Endothelial cell of umbilical vein (primary cell): ENCODE measurements around the gene CACNA1A. TPM values are rescaled to one million over a fixed set of nuclear protein-coding genes. Genes with fewer than 3 reads are reported as not detected.

Experiments used
- BruUV-seq: library from RNA; stranded (reverse); fragments of 400-500 nt; replicated peaks from 2 replicates; lab custom pipeline; 2021; lab: Mats Ljungman, UMichigan
- CTCF ChIA-PET: fragments of 300-600, 350-600 bp; sonication (Branson Sonifier 250); formaldehyde crosslinking; loops from one replicate; lab custom pipeline; 2021; ENCODE audit warnings: antibody characterized with exemption, inconsistent platforms; lab: Charles Lee
- POLR2A ChIA-PET: fragments of 300-600, 350-600 bp; sonication (Branson Sonifier 250); formaldehyde crosslinking; loops from one replicate; lab custom pipeline; 2021; ENCODE audit warnings: antibody characterized with exemption, inconsistent platforms; lab: Charles Lee
- DNase-seq: peaks from one replicate; pipeline ENCODE4 v3.0.0-alpha.2; 2011; ENCODE audit warnings: low read depth, low spot score
- FAIRE-seq: peaks from 2 replicates; lab custom pipeline; 2011; peaks lifted over from hg19 to GRCh38; lab: Jason Lieb, UNC
- H2AFZ ChIP-seq: 2 replicates; pipeline ENCODE4 v1.6.0; 2012; ENCODE audit warnings: low read depth, low read length, control low read depth, inconsistent platforms
- H3K27ac ChIP-seq: 2 replicates; pipeline ENCODE4 v1.5.1; 2011; ENCODE audit warnings: low read depth, mild to moderate bottlenecking, control low read depth, low read length, moderate library complexity; ENCODE audit not compliant: insufficient read depth
- H3K27me3 ChIP-seq, 2 experiments: 2 replicates each; pipeline versions ENCODE4 v1.6.0 to v1.6.1; 2011; ENCODE audit warnings: low read length in 2 of 2, mixed read lengths in 1 of 2; ENCODE audit not compliant: control insufficient read depth in 2 of 2, insufficient read depth in 2 of 2
- H3K36me3 ChIP-seq, 2 experiments: 2 replicates in 1 of 2; 3 replicates in 1 of 2; pipeline ENCODE4 v1.5.1; 2011; ENCODE audit warnings: low read length in 2 of 2, mild to moderate bottlenecking in 1 of 2, moderate library complexity in 1 of 2; ENCODE audit not compliant: control insufficient read depth in 2 of 2, insufficient read depth in 2 of 2; ENCODE audit errors: extremely low read depth in 1 of 2
- H3K4me1 ChIP-seq: 3 replicates; pipeline ENCODE4 v1.5.1; 2011; ENCODE audit warnings: mild to moderate bottlenecking, low read length; ENCODE audit not compliant: control insufficient read depth, insufficient read depth; ENCODE audit errors: extremely low read depth
- H3K4me2 ChIP-seq: 2 replicates; pipeline ENCODE4 v1.6.1; 2011; ENCODE audit warnings: low read length, control low read depth, mixed read lengths; ENCODE audit not compliant: insufficient read depth
- H3K4me3 ChIP-seq, 3 experiments: fragments of 200-600 bp in 1 of 3; sonication (generic), shearing (Covaris generic) in 1 of 3; replicated peaks in 1 of 3; 2 replicates each; pipeline ENCODE4 v1.5.1; 2011 to 2016; ENCODE audit warnings: control low read depth in 3 of 3, low read length in 3 of 3, mild to moderate bottlenecking in 2 of 3, inconsistent platforms in 1 of 3, low read depth in 1 of 3, moderate library complexity in 1 of 3; ENCODE audit not compliant: insufficient read depth in 1 of 3
- H3K79me2 ChIP-seq: 2 replicates; pipeline ENCODE4 v1.6.0; 2012; ENCODE audit warnings: low read length, inconsistent platforms; ENCODE audit not compliant: control insufficient read depth, insufficient read depth
- H3K9ac ChIP-seq: replicated peaks from 2 replicates; pipeline ENCODE3; 2011; ENCODE audit warnings: low read length, control low read depth; ENCODE audit not compliant: insufficient read depth; ENCODE audit errors: extremely low read depth
- H3K9me1 ChIP-seq: replicated peaks from 3 replicates; pipeline ENCODE4 v1.6.0; 2011; ENCODE audit warnings: mild to moderate bottlenecking, low read length; ENCODE audit not compliant: control insufficient read depth, insufficient read depth; ENCODE audit errors: extremely low read depth
- H3K9me3 ChIP-seq: replicated peaks from 2 replicates; pipeline ENCODE4 v1.5.1; 2012; ENCODE audit warnings: low read length, inconsistent platforms; ENCODE audit not compliant: control insufficient read depth, insufficient read depth
- H4K20me1 ChIP-seq: replicated peaks from 2 replicates; pipeline ENCODE3; 2011; ENCODE audit warnings: mild to moderate bottlenecking, low read length; ENCODE audit not compliant: control insufficient read depth, insufficient read depth; ENCODE audit errors: extremely low read depth
- CTCF ChIP-seq, 2 donors: IDR thresholded peaks; 1 replicate in 1 of 2; 2 replicates in 1 of 2; pipeline ENCODE4 v1.5.1; 2011; ENCODE audit warnings: low read length in 2 of 2, mild to moderate bottlenecking in 2 of 2, moderate library complexity in 2 of 2, control low read depth in 1 of 2, inconsistent platforms in 1 of 2, low read depth in 1 of 2; ENCODE audit not compliant: insufficient read depth in 1 of 2; ENCODE audit errors: extremely low read depth in 1 of 2
- EZH2 ChIP-seq: IDR thresholded peaks from 2 replicates; pipeline ENCODE4 v1.6.1; 2012; ENCODE audit warnings: borderline replicate concordance, low read depth, mild to moderate bottlenecking, moderate library complexity, low read length, inconsistent platforms; ENCODE audit not compliant: severe bottlenecking
- FOS ChIP-seq: IDR thresholded peaks from 2 replicates; pipeline ENCODE4 v1.6.1; 2011; ENCODE audit warnings: mild to moderate bottlenecking, low read length, moderate library complexity, borderline replicate concordance; ENCODE audit not compliant: insufficient read depth
- GATA2 ChIP-seq: IDR thresholded peaks from 2 replicates; pipeline ENCODE4 v1.7.0; 2011; ENCODE audit warnings: low read depth, mild to moderate bottlenecking, moderate library complexity, mixed read lengths, low read length; ENCODE audit not compliant: insufficient read length, insufficient read depth
- JUN ChIP-seq: IDR thresholded peaks from 2 replicates; pipeline ENCODE4 v1.6.1; 2011; ENCODE audit warnings: borderline replicate concordance, low read depth; ENCODE audit not compliant: insufficient read length, insufficient read depth
- MAX ChIP-seq: IDR thresholded peaks from 2 replicates; pipeline ENCODE4 v1.6.1; 2011; ENCODE audit not compliant: insufficient read depth, insufficient read length
- MYC ChIP-seq: IDR thresholded peaks from one replicate; pipeline ENCODE4 v1.6.1; 2011; ENCODE audit warnings: mild to moderate bottlenecking, low read depth, low read length
- POLR2A ChIP-seq: IDR thresholded peaks from 2 replicates; pipeline ENCODE4 v1.6.1; 2012; ENCODE audit warnings: low read depth, mild to moderate bottlenecking, control low read depth, low read length
- POLR2AphosphoS5 ChIP-seq: IDR thresholded peaks from 2 replicates; pipeline ENCODE4 v1.6.1; 2012; ENCODE audit warnings: low read depth, mild to moderate bottlenecking, control low read depth, low read length, moderate library complexity; ENCODE audit not compliant: insufficient read depth
- dilution Hi-C: fragments of 300-500 bp; cut with MboI; formaldehyde crosslinking; loops from one replicate; pipeline ENCODE4 v1.15.0; 2019; ENCODE audit warnings: low sequenced_read_pairs; ENCODE audit not compliant: extremely low pct_ligation_motif_present
- intact Hi-C: fragments of 100-400 bp; cut with micrococcal nuclease; formaldehyde crosslinking; loops from one replicate; pipeline ENCODE4 v1.10.0; 2022
- polyA plus RNA-seq, 4 experiments: library from polyadenylated mRNA; depleted of rRNA in 3 of 4; stranded (reverse) in 3 of 4; unstranded in 1 of 4; fragments of >200 nt; gene quantifications; 2 replicates each; pipeline versions ENCODE4 v1.2.1 to v1.2.3, GENCODE V29; 2011 to 2012; ENCODE audit warnings: missing spikeins in 1 of 4
- total RNA-seq: library from RNA; stranded (reverse); gene quantifications from 2 replicates; pipeline ENCODE4 v1.2.3, GENCODE V29; 2021

Gene CACNA1A
- total and polyA plus RNA-seq, 2 donors (not counting 3 experiments of a cell fraction or from before 2014, with no cell fraction given) = 0.17 to 0.38 TPM

DNA sequence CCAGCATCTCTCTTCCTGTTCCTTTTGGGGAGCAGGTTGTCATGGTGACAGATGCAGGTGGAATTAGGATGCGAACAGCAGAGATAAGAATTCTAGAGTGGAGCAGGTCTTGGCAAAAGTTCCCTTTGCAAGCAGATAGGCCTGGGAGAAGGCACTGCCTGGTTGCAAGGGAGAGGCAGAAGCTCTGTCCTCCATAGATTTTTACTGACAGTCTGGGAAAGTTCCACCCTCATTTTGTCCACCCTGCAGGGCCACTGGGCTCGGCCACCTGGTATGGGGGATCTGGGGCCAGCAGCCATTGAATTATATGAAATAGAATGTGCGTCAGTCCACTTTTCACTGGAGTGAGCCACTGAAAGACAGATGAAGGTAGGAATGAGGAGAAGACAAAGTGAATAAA, 214.4 kb downstream of the CACNA1A start:
- dilution Hi-C loops = no loop called here
- no peaks in the 10 kb centered on the region for H3K27me3 ChIP-seq
- H3K4me2 ChIP-seq = no peak overlapping the region
- no peak overlapping the region for H2AFZ ChIP-seq
- no peak overlapping the region for H3K9ac ChIP-seq
- DNase-seq = no peak
- intact Hi-C loops = no loop called here
- H3K9me3 ChIP-seq = no peaks in the 10 kb centered on the region
- H4K20me1 ChIP-seq = no peaks in the 10 kb centered on the region
- H3K27ac ChIP-seq = no peak overlapping the region
- H3K79me2 ChIP-seq = no peaks in the 10 kb centered on the region
- no peaks in the 10 kb centered on the region for H3K36me3 ChIP-seq
- FAIRE-seq = no peak
- H3K9me1 ChIP-seq = no peaks in the 10 kb centered on the region
- no peaks in the 10 kb centered on the region for H3K4me1 ChIP-seq
- CTCF ChIA-PET = interaction anchor here (0.6 to 1.1 kb wide), 4 partner anchors 14 to 137 kb away, joined by 3 to 4 read pairs (median 3); no protein-coding TSS in a partner anchor
- H3K4me3 ChIP-seq = no peak overlapping the region
- no TSS peak for BruUV-seq
- POLR2A ChIA-PET = interaction anchor here (0.6 kb wide), 1 partner anchor 277 kb away, joined by 3 read pairs; no protein-coding TSS in a partner anchor
- TF ChIP-seq JUN = no peak
- no peak for TF ChIP-seq FOS
- TF ChIP-seq MYC = no peak
- TF ChIP-seq POLR2AphosphoS5 = no peak
- no peak for TF ChIP-seq GATA2
- no peak for TF ChIP-seq MAX
- TF ChIP-seq POLR2A = no peak
- TF ChIP-seq EZH2 = no peak
- TF ChIP-seq CTCF (IDR thresholded peaks at IDR 0.05; ENCODE audit: extremely low read depth in 1 of 2, insufficient read depth in 1 of 2, low read depth in 1 of 2, low read length in 2 of 2) = no peak
